ENCODE measurements around the gene NDC1.
A peak's percentile ranks its signal among the peaks of the same experiment; 100 is the strongest.
"Not testable (repeated sequence)": the region's sequence is repeated elsewhere in the genome, so short reads cannot be mapped to it uniquely, and the experiment has no call there.

The NDC1 gene

DNA sequence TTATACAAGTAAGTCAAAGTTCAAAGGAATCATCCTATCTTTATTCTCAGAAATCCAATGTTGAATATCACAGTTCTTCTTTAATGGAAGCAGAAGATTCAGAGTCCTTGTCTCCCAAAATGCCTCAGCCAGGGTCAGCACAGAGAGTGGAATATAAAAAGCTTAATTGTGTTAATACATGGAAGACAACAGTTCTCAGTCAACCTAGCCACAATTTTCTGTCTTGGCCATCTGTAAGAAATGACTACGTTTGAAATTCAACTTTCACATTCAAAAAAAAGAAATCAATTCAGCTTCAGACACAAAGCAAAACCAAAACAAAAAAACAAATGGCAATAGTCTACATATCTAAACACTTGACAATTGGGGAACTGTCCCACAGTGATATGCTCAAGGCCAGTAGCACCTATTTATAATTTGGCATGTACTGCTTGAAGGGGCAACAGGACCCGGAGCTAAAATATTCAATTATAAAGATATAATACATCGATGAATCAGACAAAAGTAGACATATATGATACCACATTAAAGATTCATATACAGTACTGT is 71.8 kb downstream of the NDC1 start:
- DNase-seq (ENCODE audit: low read depth in 2 of 2): no peak

DNA sequence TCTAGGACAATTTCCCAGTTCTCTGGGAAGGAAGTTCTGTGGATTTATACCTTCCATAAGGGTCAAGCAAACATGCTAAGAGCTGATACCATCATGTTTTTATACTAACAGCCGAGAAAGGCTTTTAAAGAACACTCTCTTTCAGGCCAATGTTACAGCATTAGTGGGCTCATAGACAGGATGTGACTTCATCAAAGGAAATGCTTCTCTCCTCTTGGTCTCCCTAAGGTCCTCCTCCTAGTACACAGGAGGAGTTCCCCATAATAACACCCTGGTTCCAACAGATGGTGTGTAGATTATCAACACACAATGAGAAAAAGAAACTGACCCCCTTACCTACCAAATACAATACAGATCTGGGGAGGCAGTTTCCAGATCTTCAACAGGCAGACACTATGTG is 72.4 kb downstream of the NDC1 start:
- DNase-seq (ENCODE audit: low read depth in 2 of 2): no peak

- no peak for DNase-seq (ENCODE audit: low read depth in 2 of 2)
These were observed 74.2 kb downstream of the NDC1 start for GRCh38 chr1:53763911-53764310.

GRCh38 chr1:53763461-53763860 is 74.6 kb downstream of the NDC1 start:
- DNase-seq (ENCODE audit: low read depth in 2 of 2): no peak

- DNase-seq (ENCODE audit: low read depth in 2 of 2): not testable (repeated sequence)
These were observed 77.6 kb downstream of the NDC1 start for GRCh38 chr1:53760497-53760896.

- DNase-seq (ENCODE audit: low read depth in 2 of 2): no peak
These were observed 82.2 kb downstream of the NDC1 start for GRCh38 chr1:53755874-53756273.

DNA sequence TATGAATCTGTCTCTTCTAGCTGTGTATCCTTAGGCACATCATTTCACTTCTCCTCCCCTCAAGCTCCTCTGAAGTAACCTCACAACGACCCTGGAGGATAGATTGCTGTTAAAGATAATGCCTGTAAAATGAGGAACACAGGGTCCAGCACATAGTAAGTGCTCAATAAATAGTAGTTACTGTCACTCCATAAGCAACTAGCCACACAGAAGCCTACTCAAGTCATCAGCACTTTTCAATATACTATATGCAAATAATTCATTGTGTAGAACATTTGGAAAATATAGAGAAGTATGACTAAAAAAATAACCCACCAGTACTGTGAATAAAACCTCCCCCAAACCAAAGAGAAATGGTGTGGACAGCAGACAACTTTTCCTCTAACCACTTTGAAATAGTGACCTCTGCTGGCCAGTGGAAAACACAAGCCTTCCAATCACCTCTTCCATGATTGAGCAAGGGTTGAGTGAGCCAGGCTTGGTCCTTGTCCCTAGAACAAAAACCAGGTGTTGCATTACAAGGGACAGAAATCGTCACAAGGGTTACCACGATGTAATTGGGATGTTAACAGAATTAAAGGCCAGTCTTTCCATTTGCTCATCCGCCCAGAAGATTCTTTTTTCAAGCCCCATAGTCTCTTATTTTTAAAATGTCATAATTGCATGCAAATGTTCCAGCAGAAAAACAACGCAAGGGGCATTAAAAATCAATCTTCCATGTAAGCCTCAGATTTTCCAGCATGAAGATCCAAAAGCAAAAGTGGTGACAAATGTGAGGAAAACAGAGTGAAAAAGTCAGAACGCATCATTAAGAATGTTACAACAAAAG is 83.4 kb downstream of the NDC1 start:
- no peak for DNase-seq (ENCODE audit: low read depth in 2 of 2)

GRCh38 chr1:53752281-53752680 is 85.8 kb downstream of the NDC1 start:
- no peak for DNase-seq (ENCODE audit: low read depth in 2 of 2)

GRCh38 chr1:53747841-53748240 is 90.3 kb downstream of the NDC1 start:
- no peak for DNase-seq (ENCODE audit: low read depth in 2 of 2)

DNA sequence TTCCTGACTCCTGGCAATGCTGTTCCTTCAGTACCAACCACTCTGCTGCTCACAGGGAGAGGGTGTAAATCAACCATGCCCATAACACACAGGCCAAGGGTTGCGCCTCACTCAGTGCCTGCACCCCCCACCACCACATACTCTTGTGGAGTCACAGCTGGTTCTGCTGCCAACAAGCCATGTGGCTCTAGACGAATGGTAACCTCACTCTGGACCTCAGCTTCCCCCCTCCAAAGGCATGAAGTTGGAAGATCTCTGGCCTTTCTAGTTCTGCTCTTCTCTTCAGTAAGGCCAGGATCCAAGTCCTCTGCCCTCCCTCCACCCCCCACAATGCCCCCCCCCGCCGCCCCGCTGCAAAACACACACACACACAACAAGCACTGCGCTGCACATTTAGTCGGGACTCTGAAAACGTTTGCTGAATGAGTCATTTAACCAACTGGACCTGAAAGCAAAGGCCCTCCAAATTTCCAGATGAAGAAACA is 97.4 kb downstream of the NDC1 start:
- DNase-seq (ENCODE audit: low read depth in 2 of 2): no peak

DNA sequence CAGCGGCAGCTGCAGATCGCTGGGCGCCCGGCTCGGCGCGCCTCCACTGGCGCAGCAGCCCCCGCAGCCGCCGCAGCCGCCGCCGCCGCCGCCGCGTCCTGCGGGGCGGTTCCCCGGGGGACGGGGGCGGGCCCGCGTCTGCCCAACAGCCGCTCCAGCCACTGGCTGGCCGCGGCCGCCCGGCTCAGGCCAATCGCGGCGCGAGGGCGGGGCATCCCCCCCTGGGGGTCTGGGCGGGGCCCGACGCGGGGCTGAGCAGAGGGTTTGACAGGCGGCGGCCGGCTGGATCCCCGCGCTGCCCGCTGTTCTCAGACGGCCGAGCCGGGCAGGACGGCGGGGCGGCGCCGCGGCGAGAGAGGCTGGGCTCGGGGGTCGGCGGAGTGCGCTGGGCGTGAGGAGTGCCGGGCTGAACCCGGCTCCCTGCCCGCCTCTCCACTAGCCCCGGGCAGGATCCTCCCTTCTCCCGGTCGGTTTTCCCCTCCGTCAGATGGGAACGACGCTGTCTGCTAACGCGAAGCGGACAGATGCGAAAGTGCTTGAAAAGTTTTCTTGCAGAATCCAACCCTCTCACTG is 98.9 kb downstream of the NDC1 start, which contains the start of gene GLIS1:
GLIS1 (minus strand) TSS at position 56 of the 573 bp plus-strand sequence. CDS start 1,100 bp downstream, outside the sequence.
- DNase-seq (ENCODE audit: low read depth in 2 of 2): peak; percentile 4 to 16

GRCh38 chr1:53738205-53739108 is 99.6 kb downstream of the NDC1 start:
- DNase-seq (ENCODE audit: low read depth in 2 of 2): no peak

- no peak for DNase-seq (ENCODE audit: low read depth in 2 of 2)
These were observed 100.4 kb downstream of the NDC1 start for GRCh38 chr1:53737648-53738204.

DNA sequence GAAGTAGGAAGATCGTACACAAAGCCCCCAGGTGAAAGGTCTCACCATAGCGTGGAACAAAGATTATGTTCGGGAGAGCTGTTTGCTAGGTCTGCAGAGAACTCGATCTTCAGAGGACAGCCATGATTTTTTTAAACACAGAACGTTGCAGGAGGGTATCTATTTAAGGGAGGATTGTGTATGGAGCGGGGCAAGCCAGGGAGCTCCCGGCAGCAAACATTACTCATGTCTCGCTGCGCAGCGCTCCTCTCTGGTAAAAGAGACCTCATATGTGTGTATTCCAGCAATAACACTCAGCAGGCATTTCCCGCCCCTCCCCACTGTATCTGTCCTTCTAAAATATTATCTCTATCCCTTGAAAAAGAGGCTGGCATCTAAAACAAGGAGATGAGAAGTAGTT is 101.8 kb downstream of the NDC1 start:
- no peak for DNase-seq (ENCODE audit: low read depth in 2 of 2)

GRCh38 chr1:53735681-53736080 is 102.4 kb downstream of the NDC1 start:
- DNase-seq (ENCODE audit: low read depth in 2 of 2): no peak

GRCh38 chr1:53735261-53735660 is 102.8 kb downstream of the NDC1 start:
- no peak for DNase-seq (ENCODE audit: low read depth in 2 of 2)

DNA sequence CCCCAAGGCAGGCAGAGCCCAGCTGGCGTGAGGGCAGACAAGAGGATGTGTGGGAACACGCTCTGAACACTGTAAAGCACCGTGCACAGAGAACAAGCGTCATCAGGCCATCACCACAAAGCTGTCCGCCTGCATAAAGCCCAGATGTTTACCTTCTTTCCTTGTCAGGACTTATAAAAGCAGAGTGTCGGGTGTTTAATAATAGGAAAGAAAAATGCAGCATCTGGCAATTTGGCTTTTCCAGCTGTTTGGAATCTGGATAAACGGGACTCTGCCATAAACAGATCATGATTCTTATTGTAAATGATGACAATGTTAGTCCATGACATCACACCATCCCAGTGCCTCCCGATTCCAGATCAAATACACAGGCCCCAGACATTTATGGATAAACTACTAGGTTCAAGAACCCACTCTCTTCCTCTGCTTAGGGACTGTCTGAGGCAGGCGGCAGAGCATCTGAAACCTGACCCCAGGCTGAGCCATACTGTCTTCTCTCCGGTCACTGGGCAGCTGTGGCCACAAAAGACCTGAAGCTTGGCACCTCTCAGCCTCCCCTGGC is 103.4 kb downstream of the NDC1 start:
- no peak for DNase-seq (ENCODE audit: low read depth in 2 of 2)

GRCh38 chr1:53733975-53734649 is 104.0 kb downstream of the NDC1 start:
- no peak for DNase-seq (ENCODE audit: low read depth in 2 of 2)

GRCh38 chr1:53733447-53733931 is 104.6 kb downstream of the NDC1 start:
- DNase-seq (ENCODE audit: low read depth in 2 of 2): no peak

GRCh38 chr1:53732912-53733317 is 105.2 kb downstream of the NDC1 start:
- no peak for DNase-seq (ENCODE audit: low read depth in 2 of 2)
